GM03348 (cell line): ENCODE data around the gene ANKMY2.
"Not testable (repeated sequence)": the region's sequence is repeated elsewhere in the genome, so short reads cannot be mapped to it uniquely, and the experiment has no call there.

Source experiments
- DNase-seq: peaks from one replicate; pipeline ENCODE4 v3.0.0; 2012; ENCODE audit warnings: low spot score

ANKMY2 gene

DNA sequence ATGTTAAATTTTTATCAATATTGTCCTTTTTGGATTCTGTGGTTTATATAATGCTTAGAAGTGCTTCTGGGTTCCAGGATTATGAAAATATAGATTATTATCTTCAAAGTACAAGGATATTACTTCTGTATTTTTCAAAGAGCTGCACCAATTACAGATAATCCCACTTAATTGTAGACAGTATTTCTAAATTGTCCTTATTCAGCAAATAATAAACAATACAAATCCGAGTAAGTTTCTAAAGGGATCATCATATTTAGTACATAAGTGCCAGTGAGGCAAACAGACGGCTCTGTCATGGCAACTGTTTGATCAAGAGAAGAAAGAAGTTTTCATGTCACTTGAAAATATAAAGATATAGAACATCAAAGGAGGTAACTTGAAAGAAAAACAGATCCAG is 19.2 kb downstream of the ANKMY2 start:
- no peak for DNase-seq

- DNase-seq, result no peak
Observed at GRCh38 chr7:16619979-16620408, 25.6 kb downstream of the ANKMY2 start.

DNA sequence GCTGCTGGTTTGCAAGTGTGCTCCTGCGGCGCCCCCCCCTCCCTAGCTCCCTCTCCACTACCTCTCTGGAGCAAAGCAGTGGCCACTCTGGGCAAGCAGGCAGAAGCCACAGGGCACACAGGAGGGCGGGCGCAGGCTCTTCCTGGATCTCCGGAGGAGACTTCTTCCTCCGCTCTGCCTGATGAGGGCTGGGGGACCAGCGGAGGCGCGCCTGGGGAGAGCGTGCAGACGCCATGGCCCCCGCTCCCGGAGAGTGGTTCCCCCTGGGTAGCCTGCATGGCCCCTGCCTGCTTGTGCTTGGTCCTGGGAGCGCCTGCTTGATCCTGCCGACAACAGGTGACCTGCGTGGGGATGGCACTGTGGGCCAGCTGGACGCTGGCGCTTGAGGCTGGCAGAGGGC is 29.0 kb downstream of the ANKMY2 start:
- no peak for DNase-seq

GRCh38 chr7:16616122-16616521 is 29.4 kb downstream of the ANKMY2 start:
- DNase-seq, result no peak

DNA sequence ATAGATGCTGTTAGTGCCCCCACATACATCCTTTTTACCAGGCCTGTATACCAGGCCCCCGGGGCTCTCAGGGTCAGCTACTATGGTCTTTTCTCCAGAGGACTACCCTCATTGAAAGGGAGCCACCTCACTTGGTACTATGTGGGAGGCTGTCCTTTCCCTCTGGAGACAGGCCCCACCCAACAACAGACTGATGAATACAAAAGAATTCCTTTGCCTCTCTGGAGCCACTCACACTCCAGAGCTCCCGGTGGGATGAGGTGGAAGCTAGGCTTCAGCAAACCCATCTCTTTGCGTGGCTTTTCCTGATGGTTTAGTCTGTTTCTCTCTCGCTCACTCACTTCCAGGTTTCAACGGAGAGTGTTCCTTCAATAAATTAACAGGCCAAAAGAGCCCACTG is 30.3 kb downstream of the ANKMY2 start:
- DNase-seq, result no peak

GRCh38 chr7:16611711-16612110 is 33.8 kb downstream of the ANKMY2 start:
- DNase-seq, result no peak

DNA sequence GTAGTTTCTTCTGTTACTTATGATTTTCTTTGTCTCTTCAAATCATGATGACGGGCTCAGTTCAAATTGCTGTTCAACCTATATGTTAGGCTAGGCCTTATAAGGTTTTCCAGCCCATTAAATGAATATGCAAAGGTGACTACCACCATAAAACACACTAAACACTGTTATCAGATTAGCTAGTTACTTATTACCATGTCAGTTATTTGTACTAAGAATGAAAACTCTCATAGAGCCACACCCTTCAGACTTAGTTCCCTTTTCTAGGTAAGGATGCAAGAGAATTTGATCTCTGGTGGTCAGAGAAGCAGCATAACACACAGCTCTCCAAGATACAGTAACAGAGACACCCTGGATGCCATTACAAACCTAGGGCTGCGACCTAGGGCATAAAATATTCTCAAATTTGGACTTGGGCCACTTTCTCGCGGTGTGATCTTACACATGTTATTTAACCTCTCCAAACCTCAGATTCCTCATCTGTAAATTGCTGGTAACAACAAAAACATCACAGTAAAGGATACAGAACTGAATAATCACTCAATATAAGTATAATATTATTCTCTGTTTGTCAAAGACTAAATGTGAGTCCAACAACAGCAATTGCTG is 35.6 kb downstream of the ANKMY2 start:
- DNase-seq, result no peak

GRCh38 chr7:16606704-16607103 is 38.9 kb downstream of the ANKMY2 start:
- DNase-seq, result no peak

DNA sequence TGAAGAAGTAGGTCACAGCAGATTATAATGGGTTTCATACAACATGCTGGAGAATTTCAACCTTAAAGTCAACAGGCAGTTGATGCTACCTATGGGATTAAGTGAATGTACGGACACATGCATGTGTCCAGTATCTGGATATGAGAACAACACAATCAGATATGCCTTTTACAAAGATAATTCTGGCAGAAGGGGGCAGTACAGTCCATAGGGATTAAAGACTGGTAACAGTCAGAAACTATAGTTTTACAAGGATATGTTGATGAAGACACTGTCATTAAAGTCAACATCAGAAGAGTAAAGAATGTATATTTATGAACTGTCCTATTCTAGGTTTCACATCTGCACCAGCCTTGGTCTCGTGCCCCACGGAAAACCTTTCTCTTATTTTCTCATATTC is 41.5 kb downstream of the ANKMY2 start:
- no peak for DNase-seq

- no peak for DNase-seq
Observed at GRCh38 chr7:16603633-16604032, 41.9 kb downstream of the ANKMY2 start.

DNA sequence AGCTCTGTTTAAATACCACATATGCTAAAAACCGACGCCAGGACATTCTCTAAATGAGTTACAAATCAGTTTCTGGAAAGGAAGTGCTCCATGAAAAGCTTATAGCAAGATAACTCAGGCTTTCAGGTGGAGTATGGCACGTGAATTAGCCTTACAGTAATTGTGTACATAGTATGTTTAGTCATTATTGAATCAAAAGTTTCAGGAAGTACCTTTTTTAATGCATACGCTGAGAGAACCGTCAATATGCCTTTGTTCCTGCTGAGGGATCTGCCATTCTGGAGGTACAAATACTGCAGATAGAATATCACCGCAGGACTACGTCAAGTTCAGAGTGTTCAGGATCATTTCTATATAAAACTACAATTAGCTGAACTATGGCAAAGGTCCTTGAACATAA is 45.7 kb downstream of the ANKMY2 start:
- no peak for DNase-seq

GRCh38 chr7:16598015-16598414 is 47.5 kb downstream of the ANKMY2 start:
- DNase-seq, result no peak

- DNase-seq, result not testable (repeated sequence)
Observed at GRCh38 chr7:16595596-16595995, 50.0 kb downstream of the ANKMY2 start.

DNA sequence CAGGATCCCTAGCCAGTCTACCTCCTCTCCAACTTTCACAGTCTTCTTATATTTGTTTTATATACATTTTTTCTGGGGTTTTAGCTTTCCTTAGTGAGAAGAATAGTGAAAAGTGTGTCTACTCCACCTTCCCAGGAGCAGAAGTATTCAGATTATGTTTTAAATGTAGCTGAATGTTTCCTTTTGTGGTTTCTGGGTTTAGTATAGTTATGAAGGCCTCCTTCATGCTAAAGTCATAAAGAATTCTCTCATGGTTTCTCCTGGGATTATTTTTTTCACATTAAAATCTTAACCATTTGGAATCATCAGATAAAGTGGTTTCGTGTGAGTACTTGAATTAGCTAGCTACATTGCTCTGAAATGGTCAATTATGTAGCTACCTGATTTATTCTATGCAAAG is 50.9 kb downstream of the ANKMY2 start:
- no peak for DNase-seq

DNA sequence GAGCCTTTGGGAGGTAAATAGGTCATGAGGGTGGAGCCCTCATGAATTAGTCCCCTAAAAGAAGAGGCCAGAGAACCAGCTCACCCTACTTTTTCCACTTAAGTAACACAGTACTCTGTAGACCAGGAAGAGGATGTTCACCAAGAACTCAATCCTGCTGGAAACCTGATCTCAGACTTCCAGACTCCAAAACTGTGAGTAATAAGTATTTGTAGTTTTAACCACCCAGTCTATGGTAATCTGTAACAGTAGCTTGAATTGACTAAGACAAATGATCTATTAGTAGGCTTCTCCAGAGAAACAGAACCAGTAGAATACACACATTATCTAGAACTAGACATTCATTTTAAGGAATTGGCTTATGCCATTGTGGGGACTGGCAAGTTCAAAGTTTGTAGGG is 51.5 kb downstream of the ANKMY2 start:
- DNase-seq, result no peak

GRCh38 chr7:16592395-16592794 is 53.2 kb downstream of the ANKMY2 start:
- no peak for DNase-seq

DNA sequence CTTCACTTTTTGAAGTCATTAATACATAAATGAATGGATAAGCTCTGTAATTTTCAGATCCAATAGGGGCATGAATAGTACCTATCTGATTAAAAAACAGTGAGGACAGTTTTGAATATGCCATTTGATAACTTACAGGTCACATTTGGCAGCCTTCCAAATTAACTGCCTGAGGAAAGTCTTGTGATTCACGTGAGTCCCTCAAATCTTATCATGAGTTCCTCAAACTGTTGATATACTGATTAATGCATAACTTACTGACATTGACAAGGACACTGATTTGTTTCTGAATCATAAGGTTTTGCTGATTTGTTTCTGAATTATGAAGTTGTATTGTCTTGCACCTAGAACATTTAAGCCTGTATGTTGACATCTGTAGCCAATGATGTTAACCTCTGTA is 55.1 kb downstream of the ANKMY2 start:
- DNase-seq, result no peak

DNA sequence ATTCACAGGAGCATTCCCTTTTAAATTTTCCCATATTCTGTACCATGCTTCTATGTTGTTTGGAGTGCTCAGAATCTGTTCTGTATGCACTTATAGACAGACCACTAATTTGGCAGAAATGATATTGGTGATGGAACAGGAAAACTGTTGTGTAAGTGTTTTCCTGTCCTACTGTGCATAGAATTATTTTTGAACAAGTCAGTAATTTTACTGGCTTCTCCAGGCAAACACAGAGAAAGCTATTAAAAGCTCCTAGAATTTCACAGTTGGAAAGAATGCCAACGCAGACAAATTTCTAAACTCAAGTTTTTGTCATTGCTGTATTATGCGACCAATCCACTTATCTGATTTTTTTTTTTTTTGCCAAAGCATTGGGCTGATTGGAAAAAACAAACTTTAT is 55.7 kb downstream of the ANKMY2 start:
- DNase-seq, result peak; percentile 39

GRCh38 chr7:16587790-16588189 is 57.8 kb downstream of the ANKMY2 start:
- DNase-seq, result no peak

DNA sequence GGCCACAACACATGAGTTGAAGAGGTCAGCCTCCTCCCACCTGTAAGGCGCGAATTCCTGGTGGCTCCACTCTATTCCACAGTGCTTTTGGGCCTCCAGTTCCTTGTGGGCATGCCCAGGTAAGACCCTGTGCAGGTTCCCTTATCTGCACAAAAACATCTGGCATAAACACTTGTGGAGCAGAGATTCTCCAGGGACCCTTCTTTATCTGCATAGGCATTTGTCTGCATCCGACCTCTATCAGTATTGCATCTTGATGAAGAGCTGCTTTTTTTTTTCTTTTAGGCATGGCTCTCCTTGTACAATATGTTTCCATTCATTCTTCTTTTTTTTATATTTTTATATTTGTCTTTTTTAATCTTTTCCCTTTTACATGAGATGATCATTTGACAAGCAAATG is 58.4 kb downstream of the ANKMY2 start:
- no peak for DNase-seq

DNA sequence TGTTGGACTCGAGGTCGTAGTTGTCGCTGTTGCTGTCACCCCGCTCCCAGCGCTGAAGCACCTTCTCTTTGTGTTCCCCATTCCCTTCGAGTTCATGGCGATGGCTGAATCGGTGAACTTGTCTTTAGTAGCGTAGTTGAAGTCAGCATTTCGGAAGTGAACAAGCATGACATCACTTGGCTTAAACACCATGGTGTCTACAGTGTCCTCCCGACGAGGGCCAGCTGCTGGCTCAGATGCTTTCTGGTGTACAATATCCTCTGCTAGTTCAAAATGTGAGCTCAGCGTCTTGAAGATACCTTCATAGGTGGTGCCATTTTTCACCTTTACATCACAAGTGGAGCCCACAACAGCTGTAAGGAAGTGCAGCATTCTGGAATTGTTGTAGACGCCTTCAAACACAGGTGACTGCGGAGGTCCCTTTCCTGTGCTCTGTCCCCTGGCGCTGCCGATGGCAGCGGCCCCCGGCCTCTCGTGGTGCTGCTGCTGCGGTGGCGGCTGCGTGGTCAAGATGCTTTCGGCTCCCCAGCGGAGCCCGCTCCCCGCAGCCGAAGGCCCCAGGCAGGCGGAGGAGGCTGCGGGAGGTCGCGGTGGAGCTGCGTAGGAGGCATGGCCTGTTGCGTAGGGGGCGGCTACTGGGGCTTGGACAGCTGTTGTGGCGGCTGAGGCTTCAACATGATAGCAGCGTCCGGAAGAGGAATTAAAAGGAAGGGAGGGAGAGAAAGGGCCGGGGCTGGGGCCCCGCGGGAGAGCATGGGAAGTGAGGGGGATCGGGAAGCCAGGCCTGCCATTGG is 59.3 kb downstream of the ANKMY2 start:
- no peak for DNase-seq

DNA sequence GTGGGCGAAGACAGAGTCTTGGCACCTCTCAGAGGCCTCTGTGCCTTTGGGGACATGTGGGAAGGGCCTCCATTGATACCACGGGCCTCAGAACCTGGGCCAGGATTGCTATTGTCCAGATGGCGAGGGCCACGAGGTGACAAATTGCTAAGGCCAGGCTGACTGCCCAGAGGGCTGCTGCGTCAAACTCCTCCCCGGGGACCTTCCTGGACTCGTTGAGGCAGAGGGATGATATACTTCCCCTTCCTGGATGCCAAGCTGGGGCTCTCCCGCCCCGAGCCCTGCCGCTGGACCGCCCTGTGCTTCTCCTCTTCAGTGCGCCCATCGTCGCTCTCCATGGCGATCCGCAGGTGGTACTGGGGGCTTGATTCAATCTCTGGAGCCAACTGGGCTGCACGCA is 60.0 kb downstream of the ANKMY2 start:
- no peak for DNase-seq

DNA sequence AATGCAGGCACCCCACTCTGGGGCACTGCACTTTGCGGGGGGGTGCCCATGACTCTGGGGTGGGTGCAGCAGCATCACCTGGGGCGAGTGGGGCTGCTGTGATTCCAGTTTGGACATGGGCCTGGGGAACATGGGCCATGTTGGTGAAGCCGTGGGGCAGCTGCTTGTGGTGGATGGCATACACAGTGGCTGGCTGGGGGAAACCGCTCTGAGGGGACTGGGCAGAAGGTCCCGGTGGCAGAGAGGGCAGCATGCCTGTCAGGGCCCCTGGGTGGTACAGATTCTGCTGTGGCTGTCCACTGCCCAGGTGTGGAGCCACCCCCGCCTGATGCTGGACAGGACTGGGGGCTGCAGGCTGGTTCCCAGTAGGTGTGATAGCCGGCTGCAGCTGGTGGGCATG is 61.7 kb downstream of the ANKMY2 start:
- no peak for DNase-seq

DNA sequence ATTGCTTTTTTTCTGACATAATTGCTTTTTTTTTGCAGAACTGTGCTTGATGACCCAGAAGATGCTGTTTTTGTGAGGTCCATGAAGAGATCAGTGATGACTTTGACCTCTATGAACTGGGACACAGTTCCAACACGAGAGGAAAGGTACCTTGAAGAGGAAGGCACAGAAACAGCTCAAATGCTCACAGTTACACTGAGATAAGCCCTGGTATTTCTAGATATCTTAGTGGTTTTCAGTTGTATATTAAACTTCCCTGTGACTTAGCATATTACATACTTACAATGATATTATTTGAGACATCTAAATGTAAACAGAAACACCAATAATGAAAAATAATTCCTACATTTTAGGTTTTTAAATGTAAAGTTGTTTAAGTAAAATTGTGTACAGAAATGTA is 64.3 kb downstream of the ANKMY2 start:
- no peak for DNase-seq
